Raji (cell line): ENCODE results near the gene ABR.

Source experiments
- POLR2A ChIP-seq: IDR thresholded peaks from 2 replicates; pipeline ENCODE4 v1.6.1; 2011; ENCODE audit warnings: low read depth, low read length, control low read depth; ENCODE audit not compliant: insufficient read depth

ABR gene

GRCh38 chr17:1012823-1013728, 166.7 kb downstream of the ABR start:
- TF ChIP-seq POLR2A = no peak

GRCh38 chr17:1011760-1012735, 167.7 kb downstream of the ABR start:
- no peak for TF ChIP-seq POLR2A

DNA sequence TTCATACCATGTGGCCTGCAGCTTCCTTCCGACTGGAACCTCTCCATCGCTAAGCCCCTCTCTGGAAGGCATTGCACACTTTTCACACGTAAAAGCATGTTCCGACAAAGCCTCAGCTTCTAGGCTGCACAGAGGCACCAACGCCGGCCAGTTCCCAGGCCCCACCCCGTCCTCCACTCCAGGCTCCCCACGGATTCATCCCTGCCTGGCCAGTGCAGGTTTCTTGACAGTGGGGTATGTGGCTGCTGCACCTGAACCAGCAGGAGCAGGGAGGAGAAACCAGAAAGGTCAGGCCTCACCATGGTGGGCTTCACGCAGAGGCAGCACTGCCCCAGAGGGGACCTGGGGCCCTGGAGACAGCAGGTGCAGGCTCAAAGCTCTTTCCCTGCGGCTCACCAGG, 168.6 kb downstream of the ABR start:
- TF ChIP-seq POLR2A = no peak

GRCh38 chr17:1010586-1010985, 169.2 kb downstream of the ABR start:
- no peak for TF ChIP-seq POLR2A

GRCh38 chr17:1010086-1010450, 169.7 kb downstream of the ABR start:
- no peak for TF ChIP-seq POLR2A

- no peak for TF ChIP-seq POLR2A
Observed at GRCh38 chr17:1009229-1010085, 170.3 kb downstream of the ABR start.

DNA sequence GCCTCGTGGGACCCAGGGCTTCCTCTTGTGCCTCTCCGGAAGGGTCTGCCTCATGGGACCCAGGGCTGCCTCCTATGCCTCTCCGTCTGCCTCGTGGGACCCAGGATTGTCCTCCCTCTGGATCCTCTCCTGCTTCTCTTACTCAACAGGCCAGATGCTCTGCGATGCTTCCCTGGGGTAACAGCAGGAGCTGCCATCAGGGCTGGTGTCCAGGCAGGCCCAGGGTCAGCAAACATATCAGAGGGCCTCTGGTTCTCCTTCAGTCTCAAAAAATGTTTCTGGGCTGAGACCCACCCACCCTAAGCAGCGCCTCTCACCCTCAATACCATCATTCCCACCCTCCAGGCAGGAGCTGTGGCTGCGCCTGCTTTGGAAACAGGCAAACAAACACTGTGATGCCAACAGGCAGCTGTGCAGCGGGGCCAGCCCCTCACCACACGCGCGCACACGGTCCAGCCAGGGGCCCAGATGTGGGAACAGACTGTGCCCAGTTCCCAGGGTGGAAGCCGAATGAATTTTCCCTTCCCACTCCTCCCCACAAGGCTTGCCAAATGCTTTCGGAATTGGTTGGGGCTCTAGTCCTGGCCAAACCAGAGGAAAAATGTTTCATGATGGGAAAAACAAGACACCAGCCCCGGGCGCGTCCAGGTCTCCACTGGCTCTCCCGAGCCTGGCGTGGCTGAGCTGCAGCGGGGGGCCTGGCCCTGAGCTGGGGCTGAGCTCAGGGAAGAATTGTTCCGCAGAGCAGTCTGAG, 171.6 kb downstream of the ABR start:
- no peak for TF ChIP-seq POLR2A

DNA sequence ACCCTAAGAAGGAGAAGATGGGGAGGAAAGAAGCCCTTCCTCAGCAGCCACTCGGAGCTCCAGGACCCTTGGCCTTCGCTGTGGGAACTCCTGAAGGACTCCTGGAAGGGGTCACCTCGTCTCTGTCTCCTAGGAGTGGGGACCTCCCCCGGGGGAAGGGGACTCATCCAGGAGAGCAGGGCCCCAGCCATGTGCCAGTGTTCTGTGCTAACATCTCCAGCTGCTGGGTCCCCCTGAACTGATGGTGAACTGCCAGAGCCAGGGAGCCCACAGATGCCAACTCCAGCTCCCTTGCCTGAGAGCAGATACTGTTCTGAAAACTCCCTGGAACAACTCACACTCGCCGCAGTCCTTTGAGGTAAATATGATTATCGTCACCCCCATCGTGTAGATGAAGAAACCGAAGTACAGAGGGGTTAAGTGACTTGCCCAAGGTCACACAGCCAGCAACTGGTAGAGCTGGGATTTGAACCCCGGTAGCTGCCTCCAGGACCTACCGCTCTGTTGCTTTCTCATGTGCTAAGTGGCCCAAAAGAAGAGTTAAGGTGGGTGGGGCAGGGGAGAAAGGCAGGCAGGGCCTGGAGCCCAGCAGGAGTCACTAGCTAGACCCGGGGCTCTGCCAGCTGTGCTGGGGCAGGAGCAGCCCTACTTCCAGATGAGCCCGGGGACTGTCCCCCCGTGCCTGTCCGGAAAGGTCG, 172.3 kb downstream of the ABR start:
- no peak for TF ChIP-seq POLR2A

- no peak for TF ChIP-seq POLR2A
Observed at GRCh38 chr17:1006054-1006453, 173.7 kb downstream of the ABR start.

DNA sequence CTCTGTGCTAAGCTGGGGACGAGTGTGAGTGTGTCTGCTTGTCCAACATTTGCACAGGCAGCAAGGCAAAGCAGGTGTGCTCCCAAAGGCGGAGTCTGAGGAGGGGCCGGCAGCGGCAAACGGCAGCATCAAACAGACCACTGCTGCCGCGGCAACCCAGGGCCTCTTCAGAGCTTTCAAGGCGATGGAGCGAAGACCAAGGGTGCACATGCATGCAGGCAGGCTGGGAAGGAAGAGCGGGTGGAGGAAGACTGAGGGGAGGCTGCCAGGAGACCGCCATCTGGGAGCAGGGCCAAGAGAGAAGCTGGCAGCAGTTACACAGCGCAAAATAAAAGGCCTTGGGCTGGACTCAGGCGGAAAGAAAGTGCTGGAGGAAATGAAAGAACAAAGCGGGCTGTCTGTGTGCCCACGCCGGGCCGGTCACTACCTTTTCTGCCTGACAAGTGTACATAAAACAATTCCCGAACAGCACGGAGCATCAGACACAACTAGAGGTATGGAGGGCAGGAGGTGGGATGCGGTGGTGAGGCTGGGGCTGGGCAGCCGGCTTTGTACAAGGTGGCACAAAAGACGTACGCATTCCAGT, 174.3 kb downstream of the ABR start:
- no peak for TF ChIP-seq POLR2A

DNA sequence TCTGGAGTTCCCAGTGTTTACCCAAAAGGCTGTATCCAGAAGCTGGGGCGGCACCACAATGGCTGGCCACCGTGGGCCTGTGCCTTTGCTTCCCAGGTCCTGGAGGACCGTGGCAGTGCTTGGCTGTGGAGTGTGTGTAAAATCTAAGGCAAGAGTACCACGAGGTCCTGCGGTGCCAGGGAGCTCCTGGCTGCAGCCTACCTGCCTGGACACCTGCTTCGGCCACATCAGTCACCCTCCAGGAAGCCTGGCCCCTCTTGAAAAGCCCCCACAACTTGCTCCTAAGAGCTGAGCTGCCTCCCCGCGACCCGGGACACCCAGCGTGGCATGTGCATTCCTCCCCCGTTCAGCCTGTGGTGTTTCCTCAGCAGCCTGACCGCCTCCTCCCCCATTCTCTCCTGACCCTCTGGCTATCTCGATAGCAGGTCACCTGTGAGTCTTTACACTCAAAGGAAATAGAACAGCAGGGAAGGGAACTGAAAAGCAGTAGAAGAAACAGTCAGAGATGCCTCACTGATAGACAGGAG, 174.9 kb downstream of the ABR start:
- no peak for TF ChIP-seq POLR2A

DNA sequence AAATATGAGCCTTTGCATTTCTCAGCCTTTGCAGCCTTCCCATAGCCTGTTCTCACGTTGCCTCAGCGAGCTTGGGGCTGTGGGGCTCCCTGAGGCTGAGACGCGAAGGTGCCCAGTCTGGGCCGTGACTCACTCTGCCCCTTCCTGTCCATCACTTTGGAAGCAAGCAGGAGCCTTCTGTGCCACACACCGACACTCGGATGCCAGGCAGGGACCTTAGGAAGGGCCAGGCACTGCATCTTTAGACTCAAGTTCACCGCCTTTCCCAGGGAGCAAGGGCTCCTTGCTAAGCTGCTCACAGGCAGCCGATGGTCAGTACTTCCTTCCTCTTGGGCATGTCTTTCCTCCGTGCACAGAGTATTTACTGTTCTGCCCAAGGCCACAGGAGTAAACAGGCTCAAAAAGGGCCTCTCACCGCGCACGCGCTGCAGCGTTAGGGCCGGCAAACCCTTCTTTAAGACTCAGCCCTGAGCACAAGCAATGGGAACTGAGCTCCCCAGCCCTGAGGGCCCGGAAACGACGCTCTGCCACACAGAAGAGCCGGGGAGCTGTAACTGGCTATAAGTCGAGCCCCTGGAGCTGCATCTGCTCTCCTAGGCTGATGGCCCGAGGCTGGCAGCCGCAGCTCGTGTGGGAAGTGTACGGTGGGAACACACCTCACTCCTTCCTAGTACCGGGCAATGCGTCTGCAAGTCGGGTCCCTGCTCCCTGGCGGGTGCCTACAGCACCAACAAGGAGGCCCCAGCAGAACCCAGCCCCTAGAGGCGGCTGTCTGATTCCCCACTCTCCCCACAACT, 175.6 kb downstream of the ABR start:
- TF ChIP-seq POLR2A = 0 out of 2 replicates have a peak, but pooled peaks have one; percentile 14
